SK-N-SH treated with all-trans-retinoic acid at 6 μM for 48 hours (cell line): ENCODE data around the gene NKAIN4.

Source experiments
- PPARA ChIP-seq: fragments of 250-450 bp; sonication (Bioruptor Pico); IDR thresholded peaks from 2 replicates; pipeline ENCODE4 v1.5.0; 2020; ENCODE audit warnings: mild to moderate bottlenecking, borderline replicate concordance
- ZNF8 ChIP-seq: fragments of 450-650 bp; formaldehyde crosslinking; IDR thresholded peaks from 2 replicates; pipeline ENCODE4 v1.5.0; 2020; ENCODE audit warnings: mild to moderate bottlenecking, moderate library complexity

- TF ChIP-seq PPARA (CRISPR knock-in tag) (no peak), ZNF8 (CRISPR knock-in tag) (no peak)
Observed at GRCh38 chr20:63273059-63273579, 18.9 kb upstream of the NKAIN4 start.
